UCSD-AML1 (cell line): Measurements from ENCODE around the gene PCIF1.
"Not testable (repeated sequence)": the region's sequence is repeated elsewhere in the genome, so short reads cannot be mapped to it uniquely, and the experiment has no call there.

ENCODE experiments used
- DNase-seq: peaks from one replicate; lab custom pipeline; 2025; ENCODE audit not compliant: unreplicated experiment; lab: John Stamatoyannopoulos, UW

Gene PCIF1

GRCh38 chr20:45921337-45922189 is 12.9 kb upstream of the PCIF1 start:
- DNase-seq = no peak

GRCh38 chr20:45924391-45925261 is 9.9 kb upstream of the PCIF1 start:
- no peak for DNase-seq

- DNase-seq = no peak
Observed at GRCh38 chr20:45925821-45926506, 8.5 kb upstream of the PCIF1 start.

GRCh38 chr20:45926731-45927070 is 7.8 kb upstream of the PCIF1 start:
- no peak for DNase-seq

GRCh38 chr20:45927071-45927878 is 7.2 kb upstream of the PCIF1 start:
- DNase-seq = no peak

- not testable (repeated sequence) for DNase-seq
Observed at GRCh38 chr20:45931680-45932079, 2.8 kb upstream of the PCIF1 start.

- DNase-seq = peak; percentile 79
Observed at GRCh38 chr20:45933266-45934045, 1.0 kb upstream of the PCIF1 start.

GRCh38 chr20:45934046-45934585 is 367 bp upstream of the PCIF1 start:
- peak; percentile 80 for DNase-seq

GRCh38 chr20:45935416-45936046 is 1.0 kb downstream of the PCIF1 start:
- DNase-seq = no peak

GRCh38 chr20:45937765-45938164 is 3.3 kb downstream of the PCIF1 start:
- no peak for DNase-seq

GRCh38 chr20:45938727-45939438 is 4.4 kb downstream of the PCIF1 start:
- DNase-seq = no peak

- no peak for DNase-seq
Observed at GRCh38 chr20:45940053-45940452, 5.6 kb downstream of the PCIF1 start.

GRCh38 chr20:45940469-45940868 is 6.0 kb downstream of the PCIF1 start:
- no peak for DNase-seq

GRCh38 chr20:45943613-45944012 is 9.1 kb downstream of the PCIF1 start:
- DNase-seq = no peak

GRCh38 chr20:45944151-45944964 is 9.9 kb downstream of the PCIF1 start:
- no peak for DNase-seq

- DNase-seq = no peak
Observed at GRCh38 chr20:45944965-45945677, 10.6 kb downstream of the PCIF1 start.

GRCh38 chr20:45945678-45946148 is 11.2 kb downstream of the PCIF1 start:
- no peak for DNase-seq
